Measurements from ENCODE around the gene NID2.

Gene NID2

DNA sequence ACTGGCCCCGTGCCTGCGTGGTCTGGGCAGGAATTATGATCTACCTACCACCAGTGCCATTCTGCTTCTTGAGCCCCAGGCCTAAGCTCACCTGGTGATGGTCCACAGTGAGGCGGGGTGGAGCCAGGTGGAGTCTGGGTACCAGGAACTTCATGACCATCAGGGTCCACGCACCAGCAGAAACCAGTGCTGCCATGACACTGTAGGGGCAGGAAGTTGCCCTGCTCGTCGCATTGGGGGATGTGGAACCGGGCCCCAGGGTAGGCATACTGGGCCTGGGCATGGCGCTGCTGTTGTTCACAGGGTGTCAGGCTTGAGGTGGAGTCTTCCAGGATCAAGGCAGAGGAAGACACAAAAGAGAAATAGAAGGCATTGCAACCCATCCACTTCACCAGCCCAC, 49.9 kb downstream of the NID2 start:
- TF ChIP-seq SIN3A (IDR thresholded peaks at IDR 0.05; ENCODE audit: borderline replicate concordance, insufficient read depth, low read length) (no peak), TAF1 (IDR thresholded peaks at IDR 0.05; ENCODE audit: borderline replicate concordance, insufficient read depth, low read length) (no peak), POLR2AphosphoS5 (IDR thresholded peaks at IDR 0.05; ENCODE audit: low read depth, low read length) (no peak), FOXP2 (optimal IDR thresholded peaks at IDR 0.05; ENCODE audit: borderline replicate concordance, extremely low read depth, extremely low read length, insufficient read depth) (no peak)
- TF ChIP-seq, protein P1, sequence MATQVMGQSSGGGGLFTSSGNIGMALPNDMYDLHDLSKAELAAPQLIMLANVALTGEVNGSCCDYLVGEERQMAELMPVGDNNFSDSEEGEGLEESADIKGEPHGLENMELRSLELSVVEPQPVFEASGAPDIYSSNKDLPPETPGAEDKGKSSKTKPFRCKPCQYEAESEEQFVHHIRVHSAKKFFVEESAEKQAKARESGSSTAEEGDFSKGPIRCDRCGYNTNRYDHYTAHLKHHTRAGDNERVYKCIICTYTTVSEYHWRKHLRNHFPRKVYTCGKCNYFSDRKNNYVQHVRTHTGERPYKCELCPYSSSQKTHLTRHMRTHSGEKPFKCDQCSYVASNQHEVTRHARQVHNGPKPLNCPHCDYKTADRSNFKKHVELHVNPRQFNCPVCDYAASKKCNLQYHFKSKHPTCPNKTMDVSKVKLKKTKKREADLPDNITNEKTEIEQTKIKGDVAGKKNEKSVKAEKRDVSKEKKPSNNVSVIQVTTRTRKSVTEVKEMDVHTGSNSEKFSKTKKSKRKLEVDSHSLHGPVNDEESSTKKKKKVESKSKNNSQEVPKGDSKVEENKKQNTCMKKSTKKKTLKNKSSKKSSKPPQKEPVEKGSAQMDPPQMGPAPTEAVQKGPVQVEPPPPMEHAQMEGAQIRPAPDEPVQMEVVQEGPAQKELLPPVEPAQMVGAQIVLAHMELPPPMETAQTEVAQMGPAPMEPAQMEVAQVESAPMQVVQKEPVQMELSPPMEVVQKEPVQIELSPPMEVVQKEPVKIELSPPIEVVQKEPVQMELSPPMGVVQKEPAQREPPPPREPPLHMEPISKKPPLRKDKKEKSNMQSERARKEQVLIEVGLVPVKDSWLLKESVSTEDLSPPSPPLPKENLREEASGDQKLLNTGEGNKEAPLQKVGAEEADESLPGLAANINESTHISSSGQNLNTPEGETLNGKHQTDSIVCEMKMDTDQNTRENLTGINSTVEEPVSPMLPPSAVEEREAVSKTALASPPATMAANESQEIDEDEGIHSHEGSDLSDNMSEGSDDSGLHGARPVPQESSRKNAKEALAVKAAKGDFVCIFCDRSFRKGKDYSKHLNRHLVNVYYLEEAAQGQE (IDR thresholded peaks at IDR 0.05; ENCODE audit: insufficient read depth in 1 of 2, low read depth in 2 of 2, low read length in 2 of 2): no peak

DNA sequence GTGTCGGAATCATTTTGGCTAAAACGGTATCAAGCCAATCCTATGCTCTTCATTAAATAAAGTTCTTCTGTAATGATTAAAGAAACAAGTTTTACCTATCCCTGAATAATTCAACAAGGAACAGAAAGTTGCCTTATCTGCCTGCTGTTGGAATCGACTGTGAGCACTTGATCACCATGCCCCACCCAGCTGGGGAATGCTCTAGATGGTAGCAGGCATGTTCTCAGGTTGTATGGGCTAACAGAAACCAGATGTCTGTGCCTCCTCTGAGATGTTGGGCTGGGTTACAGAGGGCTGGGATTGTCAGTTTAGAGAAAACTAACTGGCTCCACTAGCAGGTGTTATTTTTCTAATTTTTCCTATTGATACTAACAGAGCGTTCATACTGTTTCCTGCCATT, 50.6 kb downstream of the NID2 start:
- TF ChIP-seq, protein P1 (IDR thresholded peaks at IDR 0.05; ENCODE audit: insufficient read depth in 1 of 2, low read depth in 2 of 2, low read length in 2 of 2): no peak
- no peak for TF ChIP-seq TAF1 (IDR thresholded peaks at IDR 0.05; ENCODE audit: borderline replicate concordance, insufficient read depth, low read length)
- no peak for TF ChIP-seq FOXP2 (optimal IDR thresholded peaks at IDR 0.05; ENCODE audit: borderline replicate concordance, extremely low read depth, extremely low read length, insufficient read depth)
- no peak for TF ChIP-seq SIN3A (IDR thresholded peaks at IDR 0.05; ENCODE audit: borderline replicate concordance, insufficient read depth, low read length)
- no peak for TF ChIP-seq POLR2AphosphoS5 (IDR thresholded peaks at IDR 0.05; ENCODE audit: low read depth, low read length)

DNA sequence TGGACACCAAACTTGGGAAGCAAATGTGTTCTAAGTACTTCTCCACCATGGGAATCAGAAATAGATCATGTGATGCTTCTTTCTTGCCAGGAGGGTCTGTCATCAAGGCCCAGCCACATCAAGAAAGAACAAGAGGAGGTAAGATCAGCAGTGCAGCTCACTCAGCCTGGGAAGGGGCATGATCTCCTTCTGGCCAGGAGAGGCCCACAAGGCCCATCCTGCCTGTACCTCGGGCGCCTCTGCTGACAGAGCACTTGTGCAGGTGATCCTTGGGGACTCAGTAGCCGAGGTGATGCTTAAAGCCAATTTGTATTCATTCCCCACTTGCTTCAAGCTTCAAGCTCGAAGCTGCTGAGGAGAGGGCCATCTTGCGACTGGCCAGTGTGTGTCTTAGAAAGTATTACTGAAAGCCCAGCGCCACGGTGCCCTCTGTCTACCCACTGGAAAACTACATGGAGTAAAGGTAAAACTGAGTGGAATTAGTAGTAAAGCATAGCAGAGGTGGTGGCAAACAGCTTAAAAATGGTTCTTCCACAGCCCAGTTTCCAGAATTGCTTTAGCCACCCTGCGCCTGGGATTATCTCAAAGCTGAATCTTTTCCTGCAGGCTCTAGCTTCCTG, 53.3 kb downstream of the NID2 start:
- TF ChIP-seq TAF1 (IDR thresholded peaks at IDR 0.05; ENCODE audit: borderline replicate concordance, insufficient read depth, low read length) (no peak), SIN3A (IDR thresholded peaks at IDR 0.05; ENCODE audit: borderline replicate concordance, insufficient read depth, low read length) (no peak), POLR2AphosphoS5 (IDR thresholded peaks at IDR 0.05; ENCODE audit: low read depth, low read length) (no peak), FOXP2 (optimal IDR thresholded peaks at IDR 0.05; ENCODE audit: borderline replicate concordance, extremely low read depth, extremely low read length, insufficient read depth) (no peak)
- TF ChIP-seq, protein P1 (IDR thresholded peaks at IDR 0.05; ENCODE audit: insufficient read depth in 1 of 2, low read depth in 2 of 2, low read length in 2 of 2): no peak

DNA sequence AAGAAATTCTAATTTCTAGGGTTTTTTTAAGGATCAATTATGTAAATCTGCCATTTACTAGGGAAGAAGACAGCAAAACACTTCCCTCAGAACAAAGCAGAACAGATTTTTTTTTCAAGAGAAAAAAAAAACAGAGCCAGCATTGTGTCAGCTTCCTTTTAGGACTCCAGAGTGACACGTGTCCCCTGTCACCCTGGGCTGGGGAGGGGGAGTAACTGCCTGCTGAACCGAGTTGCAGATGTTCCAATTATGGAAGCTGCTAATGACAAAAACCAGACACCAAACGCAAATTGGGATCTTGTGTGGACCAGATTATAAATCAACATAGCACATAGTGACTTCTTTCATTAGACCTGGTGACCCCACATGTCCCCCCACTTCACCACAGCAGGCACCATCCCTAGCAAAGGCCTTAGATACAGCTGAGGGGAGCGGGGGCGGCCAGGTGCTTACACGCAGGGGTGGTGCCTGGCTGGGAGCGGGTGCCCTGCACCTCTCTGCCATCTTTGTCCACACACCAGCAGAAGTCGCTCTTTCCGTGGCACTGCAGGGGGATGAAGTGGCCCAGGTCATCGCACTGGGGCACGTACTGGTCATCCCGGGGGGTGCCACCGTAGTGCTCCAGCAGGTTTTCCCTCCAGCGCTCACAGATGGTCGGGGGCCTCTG, 54.1 kb downstream of the NID2 start:
- TF ChIP-seq SIN3A (IDR thresholded peaks at IDR 0.05; ENCODE audit: borderline replicate concordance, insufficient read depth, low read length) (no peak), TAF1 (IDR thresholded peaks at IDR 0.05; ENCODE audit: borderline replicate concordance, insufficient read depth, low read length) (no peak), FOXP2 (optimal IDR thresholded peaks at IDR 0.05; ENCODE audit: borderline replicate concordance, extremely low read depth, extremely low read length, insufficient read depth) (no peak), POLR2AphosphoS5 (IDR thresholded peaks at IDR 0.05; ENCODE audit: low read depth, low read length) (no peak)
- TF ChIP-seq, protein P1 (IDR thresholded peaks at IDR 0.05; ENCODE audit: insufficient read depth in 1 of 2, low read depth in 2 of 2, low read length in 2 of 2): no peak

All from PFSK-1 (cell line).